Measurements from ENCODE around the gene MBP. TPM values are rescaled to one million over a fixed set of nuclear protein-coding genes. Genes with fewer than 3 reads are reported as not detected.
A peak's percentile ranks its signal among the peaks of the same experiment; 100 is the strongest.

MBP gene
- polyA plus RNA-seq, 1 experiment = 5.3 TPM

DNA sequence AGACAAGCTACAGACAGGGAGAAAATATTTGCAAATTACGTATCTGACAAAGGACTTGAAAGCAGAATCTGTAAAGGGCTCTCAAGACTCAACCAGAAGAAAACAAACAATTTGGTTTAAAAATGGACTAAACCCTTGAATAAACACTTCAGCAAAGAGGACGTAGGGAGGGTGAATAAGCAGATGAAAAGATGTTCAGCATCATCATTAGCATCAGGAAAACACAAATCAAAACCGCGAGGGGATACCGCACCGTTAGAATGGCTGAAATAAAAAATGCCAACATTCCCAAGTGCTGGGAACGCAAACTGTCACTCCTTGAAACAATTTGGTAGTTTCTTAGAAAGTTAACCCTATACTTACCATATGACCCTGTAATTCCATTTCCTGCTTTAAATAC is 136.7 kb downstream of the MBP start:
- H3K4me3 ChIP-seq (ENCODE audit: low read depth, low read length) = no peak overlapping the region
- CTCF ChIA-PET = interaction anchor here (0.6 to 6.4 kb wide), 5 partner anchors 12 to 195 kb away, joined by 3 to 69 read pairs (median 3); no protein-coding TSS in a partner anchor
- H3K27me3 ChIP-seq (ENCODE audit: control insufficient read depth, insufficient read depth, low read length) = peaks cover 21% of the 10 kb centered on the region
- POLR2A ChIA-PET = no interaction called here
- H3K27ac ChIP-seq (ENCODE audit: low read depth, low read length) = no peak overlapping the region
- TF ChIP-seq, protein P1, sequence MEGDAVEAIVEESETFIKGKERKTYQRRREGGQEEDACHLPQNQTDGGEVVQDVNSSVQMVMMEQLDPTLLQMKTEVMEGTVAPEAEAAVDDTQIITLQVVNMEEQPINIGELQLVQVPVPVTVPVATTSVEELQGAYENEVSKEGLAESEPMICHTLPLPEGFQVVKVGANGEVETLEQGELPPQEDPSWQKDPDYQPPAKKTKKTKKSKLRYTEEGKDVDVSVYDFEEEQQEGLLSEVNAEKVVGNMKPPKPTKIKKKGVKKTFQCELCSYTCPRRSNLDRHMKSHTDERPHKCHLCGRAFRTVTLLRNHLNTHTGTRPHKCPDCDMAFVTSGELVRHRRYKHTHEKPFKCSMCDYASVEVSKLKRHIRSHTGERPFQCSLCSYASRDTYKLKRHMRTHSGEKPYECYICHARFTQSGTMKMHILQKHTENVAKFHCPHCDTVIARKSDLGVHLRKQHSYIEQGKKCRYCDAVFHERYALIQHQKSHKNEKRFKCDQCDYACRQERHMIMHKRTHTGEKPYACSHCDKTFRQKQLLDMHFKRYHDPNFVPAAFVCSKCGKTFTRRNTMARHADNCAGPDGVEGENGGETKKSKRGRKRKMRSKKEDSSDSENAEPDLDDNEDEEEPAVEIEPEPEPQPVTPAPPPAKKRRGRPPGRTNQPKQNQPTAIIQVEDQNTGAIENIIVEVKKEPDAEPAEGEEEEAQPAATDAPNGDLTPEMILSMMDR (IDR thresholded peaks at IDR 0.05; ENCODE audit: low read depth, low read length) = no peak
- no peaks in the 10 kb centered on the region; the same call in 1 of the 2 replicates for H3K9me3 ChIP-seq (ENCODE audit: control insufficient read depth, insufficient read depth, low read length)
- no peak for DNase-seq (ENCODE audit: low read depth, low spot score)

DNA sequence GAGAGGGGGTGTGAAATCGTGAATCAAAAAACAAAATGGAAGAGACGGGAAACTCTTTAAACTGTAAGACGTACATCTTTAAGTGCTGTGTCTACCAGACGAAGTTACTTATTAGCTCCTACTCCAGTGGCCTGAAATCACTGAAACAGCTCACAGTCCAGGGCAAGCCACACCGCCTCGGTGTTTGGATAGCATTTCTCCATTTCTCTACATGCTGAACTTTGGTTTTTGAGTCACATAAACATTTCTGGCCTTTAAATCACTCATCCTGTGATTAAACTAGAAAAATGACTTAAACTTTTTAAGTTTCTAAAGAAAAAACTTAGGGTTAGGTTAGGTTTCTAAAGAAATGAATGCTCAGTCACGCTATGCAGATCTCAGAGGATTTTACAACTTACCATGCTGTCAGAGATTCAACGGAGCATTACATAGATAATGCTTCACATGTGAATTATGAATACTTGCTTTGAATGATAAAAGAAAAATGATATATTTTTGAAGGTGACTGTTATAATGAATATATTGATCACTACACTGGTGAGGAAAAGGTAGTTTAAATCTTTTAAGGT is 138.4 kb downstream of the MBP start:
- DNase-seq (ENCODE audit: low read depth, low spot score) = peak; percentile 8
- Histone ChIP-seq H3K9me3 (ENCODE audit: control insufficient read depth, insufficient read depth, low read length) (peaks cover 5% of the 10 kb centered on the region; the same call in 1 of the 2 replicates), H3K4me3 (ENCODE audit: low read depth, low read length) (no peak overlapping the region), H3K27ac (ENCODE audit: low read depth, low read length) (no peak overlapping the region), H3K27me3 (ENCODE audit: control insufficient read depth, insufficient read depth, low read length) (peaks cover 26% of the 10 kb centered on the region)
- TF ChIP-seq, protein P1 (IDR thresholded peaks at IDR 0.05; ENCODE audit: low read depth, low read length) = no peak
- ChIA-PET POLR2A (no interaction called here), CTCF (interaction anchor here (1.0 to 4.3 kb wide), 4 partner anchors 9 to 218 kb away, joined by 3 to 41 read pairs (median 5); no protein-coding TSS in a partner anchor)

DNA sequence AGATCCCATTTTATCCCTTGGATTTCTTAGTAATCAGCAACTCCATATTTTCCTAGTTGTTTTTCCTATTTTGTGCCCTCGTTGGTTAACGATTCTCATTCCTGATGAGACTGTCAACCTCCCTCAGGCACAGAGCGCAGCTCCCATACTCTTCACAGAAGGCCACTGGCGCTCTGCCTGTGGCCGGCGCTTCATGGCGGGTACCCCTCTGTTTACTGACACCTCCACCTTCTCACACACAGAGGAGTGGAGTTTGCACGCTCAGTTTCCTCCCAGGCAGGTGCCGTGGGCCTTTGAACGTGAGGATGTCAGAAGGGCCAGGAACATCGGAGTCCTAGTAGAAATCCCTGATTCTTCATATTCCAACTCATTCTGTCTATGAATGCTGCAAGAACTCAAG is 139.0 kb downstream of the MBP start:
- peaks cover 26% of the 10 kb centered on the region for H3K27me3 ChIP-seq (ENCODE audit: control insufficient read depth, insufficient read depth, low read length)
- ChIA-PET POLR2A (no interaction called here), CTCF (interaction anchor here (4.3 kb wide), 1 partner anchor 10 kb away, joined by 41 read pairs; no protein-coding TSS in a partner anchor)
- TF ChIP-seq, protein P1 (IDR thresholded peaks at IDR 0.05; ENCODE audit: low read depth, low read length) = no peak
- no peak for DNase-seq (ENCODE audit: low read depth, low spot score)
- H3K9me3 ChIP-seq (ENCODE audit: control insufficient read depth, insufficient read depth, low read length) = peaks cover 5% of the 10 kb centered on the region; the same call in 1 of the 2 replicates
- H3K27ac ChIP-seq (ENCODE audit: low read depth, low read length) = no peak overlapping the region
- no peak overlapping the region for H3K4me3 ChIP-seq (ENCODE audit: low read depth, low read length)

DNA sequence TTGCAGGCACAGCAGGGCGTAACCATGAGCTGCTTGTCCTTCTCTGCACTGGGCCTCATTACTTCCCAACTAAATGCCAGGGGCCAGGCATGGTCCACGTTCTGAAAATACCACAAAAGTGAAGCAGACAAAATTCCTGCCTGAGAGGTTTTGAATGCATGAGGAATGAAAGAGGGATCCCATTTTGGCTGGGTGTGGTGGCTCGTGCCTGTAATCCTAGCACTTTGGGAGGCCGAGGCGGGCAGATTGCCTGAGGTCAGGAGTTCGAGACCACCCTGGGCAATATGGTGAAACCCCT is 139.5 kb downstream of the MBP start:
- H3K27me3 ChIP-seq (ENCODE audit: control insufficient read depth, insufficient read depth, low read length) = peaks cover 29% of the 10 kb centered on the region
- ChIA-PET CTCF (interaction anchor here (0.9 to 1.8 kb wide), 2 partner anchors 10 to 190 kb away, joined by 3 to 16 read pairs; no protein-coding TSS in a partner anchor), POLR2A (no interaction called here)
- no peak overlapping the region for H3K4me3 ChIP-seq (ENCODE audit: low read depth, low read length)
- TF ChIP-seq, protein P1 (IDR thresholded peaks at IDR 0.05; ENCODE audit: low read depth, low read length) = no peak
- no peak overlapping the region for H3K27ac ChIP-seq (ENCODE audit: low read depth, low read length)
- peaks cover 5% of the 10 kb centered on the region; the same call in 1 of the 2 replicates for H3K9me3 ChIP-seq (ENCODE audit: control insufficient read depth, insufficient read depth, low read length)
- no peak for DNase-seq (ENCODE audit: low read depth, low spot score)

DNA sequence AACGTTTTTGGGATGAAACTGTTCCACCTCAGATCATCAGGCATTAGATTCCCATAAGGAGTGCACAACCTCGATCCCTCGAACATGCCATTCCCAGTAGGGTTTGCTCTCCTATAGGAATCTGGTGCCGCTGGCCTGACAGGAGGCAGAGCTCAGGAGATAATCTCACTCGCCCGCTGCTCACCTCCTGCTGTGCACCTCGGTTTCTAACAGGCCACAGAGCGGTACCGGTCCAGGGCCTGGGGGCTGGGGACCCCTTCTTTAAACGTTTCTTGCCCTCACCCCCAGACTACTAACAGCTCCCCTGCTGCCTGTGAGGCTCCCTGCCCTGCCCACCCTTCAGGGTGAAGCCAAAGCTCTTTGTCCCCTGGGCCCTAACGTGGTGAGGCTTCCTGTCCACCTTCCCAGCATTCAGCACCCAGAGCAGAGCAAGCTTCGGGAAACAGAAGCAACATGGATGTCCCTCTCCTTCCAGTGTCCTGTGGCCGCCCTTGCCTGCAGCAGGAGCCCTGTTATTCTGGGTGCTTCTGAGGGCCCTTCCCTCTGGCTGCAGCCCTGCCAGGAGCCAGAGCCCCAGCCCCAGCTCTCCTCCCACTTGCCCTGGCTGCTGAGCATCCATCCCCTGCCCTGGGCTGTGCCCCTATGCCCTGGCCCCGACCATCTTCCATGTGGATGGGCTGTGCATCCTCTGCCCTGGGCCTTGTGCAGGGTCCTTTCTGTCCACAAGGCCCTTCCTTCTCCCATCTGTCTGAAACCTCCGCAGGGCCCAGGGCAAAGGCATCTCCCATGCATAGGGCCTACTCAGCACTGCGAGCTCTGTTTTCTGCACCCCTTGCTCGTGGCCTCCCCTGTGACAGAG is 140.1 kb downstream of the MBP start:
- Histone ChIP-seq H3K27ac (ENCODE audit: low read depth, low read length) (no peak overlapping the region), H3K27me3 (ENCODE audit: control insufficient read depth, insufficient read depth, low read length) (peaks cover 31% of the 10 kb centered on the region), H3K9me3 (ENCODE audit: control insufficient read depth, insufficient read depth, low read length) (peaks cover 5% of the 10 kb centered on the region; the same call in 1 of the 2 replicates), H3K4me3 (ENCODE audit: low read depth, low read length) (no peak overlapping the region)
- TF ChIP-seq, protein P1 (IDR thresholded peaks at IDR 0.05; ENCODE audit: low read depth, low read length) = no peak
- POLR2A ChIA-PET = no interaction called here
- CTCF ChIA-PET = interaction anchor here (0.9 to 1.8 kb wide), 2 partner anchors 9 to 189 kb away, joined by 3 to 16 read pairs; no protein-coding TSS in a partner anchor
- DNase-seq (ENCODE audit: low read depth, low spot score) = no peak

All from AG04450 (cell line).